Measurements from ENCODE around the gene PPP1R12C. TPM values are rescaled to one million over a fixed set of nuclear protein-coding genes. Genes with fewer than 3 reads are reported as not detected.
A peak's percentile ranks its signal among the peaks of the same experiment; 100 is the strongest.

Gene PPP1R12C
- total RNA-seq, 4 donors from 2014 or later = 101 to 350 (median 154) TPM

DNA sequence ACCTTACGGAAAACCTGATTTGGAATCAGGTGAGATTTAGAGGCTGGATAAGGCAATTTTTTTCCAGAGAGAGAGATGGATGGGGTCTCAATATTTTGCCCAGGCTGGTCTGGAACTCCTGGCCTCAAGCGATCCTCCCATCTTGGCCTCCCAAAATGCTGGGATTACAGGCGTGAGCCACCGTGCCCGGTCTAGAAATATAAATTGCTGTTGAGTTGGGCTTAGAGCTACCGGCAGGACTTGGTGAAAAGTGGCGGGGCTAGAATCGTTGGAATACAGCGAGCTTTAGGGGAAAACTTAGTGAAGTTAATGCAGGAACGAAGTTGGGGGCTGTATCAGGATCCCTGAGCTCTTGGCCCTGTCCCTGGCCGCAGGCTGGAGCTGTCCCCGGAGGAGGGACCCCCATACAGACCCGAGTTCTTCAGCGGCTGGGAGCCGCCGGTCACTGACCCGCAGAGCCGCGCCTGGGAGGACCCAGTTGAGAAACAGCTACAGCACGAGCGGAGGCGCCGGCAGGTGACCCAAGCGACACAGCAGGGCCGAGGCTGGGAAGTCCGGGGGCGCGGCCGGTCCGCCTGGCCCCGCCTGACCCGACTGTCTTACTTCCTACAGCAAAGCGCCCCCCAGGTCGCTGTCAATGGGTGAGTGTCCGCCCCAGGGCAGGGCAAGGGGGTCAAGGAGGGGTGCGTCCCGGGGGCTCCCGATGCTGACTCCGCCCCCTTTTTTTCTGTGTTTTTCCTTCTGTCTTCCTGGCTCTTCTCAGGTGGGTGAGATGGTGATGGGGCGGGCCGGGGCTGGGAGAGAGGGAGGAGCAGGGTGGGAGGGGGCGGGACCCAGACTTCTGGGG is 34.2 kb downstream of the PPP1R12C start:
- Histone ChIP-seq H3K27ac (no peak overlapping the region), H3K36me3 (no peaks in the 10 kb centered on the region), H3K27me3 (peaks cover 77% of the 10 kb centered on the region), H3K4me3 (no peak overlapping the region), H3K9me3 (no peaks in the 10 kb centered on the region), H3K4me1 (peaks cover 11 to 53% (median 44%) of the 10 kb centered on the region in 4 donors)
- in situ Hi-C loops (cut with MboI; ENCODE audit: low pct_ligation_motif_present in 1 of 4, low pct_unique_long_range_greater_than_20kb in 1 of 4, low sequenced_read_pairs in 3 of 4) = no loop called here
- WGBS, 2 donors (ENCODE audit: low coverage in 1 of 2) = 65 to 70% methylated on average over 5 to 38 of the region's 42 CpGs
- TF ChIP-seq, protein P1, sequence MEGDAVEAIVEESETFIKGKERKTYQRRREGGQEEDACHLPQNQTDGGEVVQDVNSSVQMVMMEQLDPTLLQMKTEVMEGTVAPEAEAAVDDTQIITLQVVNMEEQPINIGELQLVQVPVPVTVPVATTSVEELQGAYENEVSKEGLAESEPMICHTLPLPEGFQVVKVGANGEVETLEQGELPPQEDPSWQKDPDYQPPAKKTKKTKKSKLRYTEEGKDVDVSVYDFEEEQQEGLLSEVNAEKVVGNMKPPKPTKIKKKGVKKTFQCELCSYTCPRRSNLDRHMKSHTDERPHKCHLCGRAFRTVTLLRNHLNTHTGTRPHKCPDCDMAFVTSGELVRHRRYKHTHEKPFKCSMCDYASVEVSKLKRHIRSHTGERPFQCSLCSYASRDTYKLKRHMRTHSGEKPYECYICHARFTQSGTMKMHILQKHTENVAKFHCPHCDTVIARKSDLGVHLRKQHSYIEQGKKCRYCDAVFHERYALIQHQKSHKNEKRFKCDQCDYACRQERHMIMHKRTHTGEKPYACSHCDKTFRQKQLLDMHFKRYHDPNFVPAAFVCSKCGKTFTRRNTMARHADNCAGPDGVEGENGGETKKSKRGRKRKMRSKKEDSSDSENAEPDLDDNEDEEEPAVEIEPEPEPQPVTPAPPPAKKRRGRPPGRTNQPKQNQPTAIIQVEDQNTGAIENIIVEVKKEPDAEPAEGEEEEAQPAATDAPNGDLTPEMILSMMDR (IDR thresholded peaks at IDR 0.05) = no peak
- TF ChIP-seq POLR2A (IDR thresholded peaks at IDR 0.05) (no peak), POLR2AphosphoS5 (IDR thresholded peaks at IDR 0.05) (no peak), EP300 (IDR thresholded peaks at IDR 0.05; ENCODE audit: low read depth) (no peak)
- no peak for DNase-seq
- intact Hi-C loops (cut with DNase I; ENCODE audit: low total_unique reads) = no loop called here

DNA sequence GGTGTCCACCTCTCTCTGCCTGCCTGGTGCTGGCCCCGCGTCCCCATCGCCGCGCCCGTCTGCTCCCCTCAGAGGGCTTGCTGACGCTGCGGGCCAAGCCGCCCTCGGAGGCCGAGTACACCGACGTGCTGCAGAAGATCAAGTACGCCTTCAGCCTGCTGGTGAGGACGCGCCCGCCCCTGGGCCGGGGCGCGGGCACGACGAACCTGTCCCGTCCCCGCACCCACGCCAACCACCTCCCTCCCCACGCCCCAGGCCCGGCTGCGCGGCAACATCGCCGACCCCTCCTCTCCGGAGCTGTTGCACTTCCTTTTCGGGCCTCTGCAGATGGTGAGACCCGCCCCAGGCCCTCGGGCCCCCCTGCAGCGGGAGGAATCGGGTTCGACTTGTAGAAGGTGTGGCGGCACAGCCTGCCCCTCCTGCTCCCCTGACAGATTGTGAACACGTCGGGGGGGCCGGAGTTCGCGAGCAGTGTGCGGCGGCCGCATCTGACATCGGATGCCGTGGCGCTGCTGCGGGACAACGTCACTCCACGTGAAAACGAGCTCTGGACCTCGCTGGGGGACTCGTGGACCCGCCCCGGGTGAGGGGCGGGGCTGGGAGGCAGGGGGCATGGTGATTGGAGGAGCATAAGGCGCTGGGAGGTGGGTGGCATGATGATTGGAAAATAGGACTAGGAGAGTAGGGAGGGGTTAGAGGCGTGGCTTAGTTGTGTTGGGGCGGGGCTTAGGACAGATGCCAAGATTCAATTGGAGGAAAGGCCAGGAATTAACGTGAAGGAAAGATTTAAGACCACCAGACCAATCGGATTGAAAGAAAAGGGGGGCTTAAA is 35.2 kb downstream of the PPP1R12C start:
- Histone ChIP-seq H3K9me3 (no peaks in the 10 kb centered on the region), H3K36me3 (no peaks in the 10 kb centered on the region), H3K4me1 (peaks cover 6 to 43% (median 34%) of the 10 kb centered on the region in 4 donors), H3K27ac (no peak overlapping the region), H3K4me3 (peak overlapping the region in 2 of 4 donors; percentile 54 to 60), H3K27me3 (peaks cover 77% of the 10 kb centered on the region)
- intact Hi-C loops (cut with DNase I; ENCODE audit: low total_unique reads) (no loop called here), in situ Hi-C loops (cut with MboI; ENCODE audit: low pct_ligation_motif_present in 1 of 4, low pct_unique_long_range_greater_than_20kb in 1 of 4, low sequenced_read_pairs in 3 of 4) (no loop called here)
- TF ChIP-seq POLR2A (IDR thresholded peaks at IDR 0.05) (no peak), EP300 (IDR thresholded peaks at IDR 0.05; ENCODE audit: low read depth) (no peak), POLR2AphosphoS5 (IDR thresholded peaks at IDR 0.05) (no peak)
- TF ChIP-seq, protein P1 (IDR thresholded peaks at IDR 0.05) = no peak
- WGBS, 2 donors (ENCODE audit: low coverage in 1 of 2) = 31 to 48% methylated on average over 11 to 58 of the region's 64 CpGs
- no peak for DNase-seq

DNA sequence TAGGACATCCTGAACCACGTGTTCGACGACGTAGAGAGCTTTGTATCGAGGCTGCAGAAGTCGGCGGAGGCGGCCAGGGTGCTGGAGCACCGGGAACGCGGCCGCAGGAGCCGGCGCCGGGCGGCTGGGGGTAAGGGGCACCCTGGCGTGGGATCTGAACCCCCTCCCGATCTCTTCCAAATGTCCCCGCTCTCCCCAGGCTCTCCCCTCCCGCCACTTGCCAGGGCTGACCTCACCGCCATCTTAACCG is 35.7 kb downstream of the PPP1R12C start:
- Histone ChIP-seq H3K36me3 (no peaks in the 10 kb centered on the region), H3K4me1 (peaks cover 5 to 37% (median 28%) of the 10 kb centered on the region in 4 donors), H3K27me3 (peaks cover 75% of the 10 kb centered on the region), H3K9me3 (no peaks in the 10 kb centered on the region), H3K27ac (no peak overlapping the region), H3K4me3 (peak overlapping the region in 2 of 4 donors; percentile 54 to 60)
- 32% methylated on average over 18 of the region's 22 CpGs; no CpG with 5 or more reads in 1 of the 2 donors for WGBS, 2 donors (ENCODE audit: low coverage in 1 of 2)
- in situ Hi-C loops (cut with MboI; ENCODE audit: low pct_ligation_motif_present in 1 of 4, low pct_unique_long_range_greater_than_20kb in 1 of 4, low sequenced_read_pairs in 3 of 4) (no loop called here), intact Hi-C loops (cut with DNase I; ENCODE audit: low total_unique reads) (no loop called here)
- no peak for TF ChIP-seq POLR2AphosphoS5 (IDR thresholded peaks at IDR 0.05)
- TF ChIP-seq, protein P1 (IDR thresholded peaks at IDR 0.05) = no peak
- TF ChIP-seq EP300 (IDR thresholded peaks at IDR 0.05; ENCODE audit: low read depth) = no peak
- no peak for TF ChIP-seq POLR2A (IDR thresholded peaks at IDR 0.05)
- DNase-seq = no peak

Measured in transverse colon (tissue), 4 donors.